DOHH2 (cell line): ENCODE measurements around the gene CRISP2.

Experiments
- H3F3A ChIP-seq: fragments of 200-600 bp; sonication (generic), shearing (Covaris generic); 2 replicates; pipeline ENCODE4 v1.6.0; 2016; ENCODE audit warnings: antibody characterized with exemption, mild to moderate bottlenecking; ENCODE audit not compliant: control insufficient read depth, insufficient read depth
- H3K27ac ChIP-seq: fragments of 200-600 bp; sonication (generic); 2 replicates; pipeline ENCODE4 v1.5.1; 2014; ENCODE audit warnings: low read depth, mild to moderate bottlenecking, low read length, moderate library complexity
- H3K27me3 ChIP-seq: fragments of 200-600 bp; sonication (generic); 2 replicates; pipeline ENCODE4 v1.6.1; 2014; ENCODE audit warnings: mild to moderate bottlenecking, low read length, mixed read lengths; ENCODE audit not compliant: control insufficient read depth
- H3K36me3 ChIP-seq: fragments of 200-600 bp; sonication (generic); 2 replicates; pipeline ENCODE4 v1.6.1; 2014; ENCODE audit warnings: mild to moderate bottlenecking, low read length, moderate library complexity, mixed read lengths; ENCODE audit not compliant: control insufficient read depth
- H3K4me1 ChIP-seq: fragments of 200-600 bp; sonication (generic); 2 replicates; pipeline ENCODE4 v1.6.1; 2014; ENCODE audit warnings: mild to moderate bottlenecking, low read length, mixed read lengths; ENCODE audit not compliant: control insufficient read depth
- H3K4me2 ChIP-seq: fragments of 200-600 bp; sonication (generic); 2 replicates; pipeline ENCODE4 v1.6.0; 2014; ENCODE audit warnings: mild to moderate bottlenecking, low read length, moderate library complexity
- H3K4me3 ChIP-seq: fragments of 200-600 bp; sonication (generic); 2 replicates; pipeline ENCODE4 v1.5.1; 2014; ENCODE audit warnings: mild to moderate bottlenecking, low read length, mixed read lengths
- H3K79me2 ChIP-seq: fragments of 200-600 bp; sonication (generic); 2 replicates; pipeline ENCODE4 v1.6.1; 2014; ENCODE audit warnings: mild to moderate bottlenecking, low read length, mixed read lengths; ENCODE audit not compliant: control insufficient read depth
- H3K9me2 ChIP-seq: fragments of 200-600 bp; sonication (generic); replicated peaks from 2 replicates; pipeline ENCODE4 v1.6.1; 2014; ENCODE audit warnings: mild to moderate bottlenecking, low read length, mixed read lengths; ENCODE audit not compliant: control insufficient read depth
- H3K9me3 ChIP-seq: fragments of 200-600 bp; sonication (generic); 2 replicates; pipeline ENCODE4 v1.6.1; 2014; ENCODE audit warnings: antibody characterized with exemption, low read length, mixed read lengths; ENCODE audit not compliant: control insufficient read depth, insufficient read depth
- H4K20me1 ChIP-seq: fragments of 200-600 bp; sonication (generic); 2 replicates; pipeline ENCODE4 v1.6.0; 2014; ENCODE audit warnings: low read depth, mild to moderate bottlenecking, antibody characterized with exemption, low read length, moderate library complexity; ENCODE audit not compliant: control insufficient read depth, insufficient read depth
- EZH2phosphoT487 ChIP-seq: fragments of 200-600 bp; sonication (generic); IDR thresholded peaks from 2 replicates; pipeline ENCODE4 v1.6.1; 2017; ENCODE audit warnings: borderline replicate concordance, mild to moderate bottlenecking, antibody characterized with exemption, low read length, moderate library complexity, mixed read lengths
- TF ChIP-seq, protein P1 (sequence below): fragments of 200-600 bp; sonication (generic); IDR thresholded peaks from one replicate; pipeline ENCODE4 v1.5.1; 2014; ENCODE audit warnings: antibody characterized with exemption, mild to moderate bottlenecking, low read depth, low read length; ENCODE audit not compliant: poor library complexity, severe bottlenecking

CRISP2 gene

DNA sequence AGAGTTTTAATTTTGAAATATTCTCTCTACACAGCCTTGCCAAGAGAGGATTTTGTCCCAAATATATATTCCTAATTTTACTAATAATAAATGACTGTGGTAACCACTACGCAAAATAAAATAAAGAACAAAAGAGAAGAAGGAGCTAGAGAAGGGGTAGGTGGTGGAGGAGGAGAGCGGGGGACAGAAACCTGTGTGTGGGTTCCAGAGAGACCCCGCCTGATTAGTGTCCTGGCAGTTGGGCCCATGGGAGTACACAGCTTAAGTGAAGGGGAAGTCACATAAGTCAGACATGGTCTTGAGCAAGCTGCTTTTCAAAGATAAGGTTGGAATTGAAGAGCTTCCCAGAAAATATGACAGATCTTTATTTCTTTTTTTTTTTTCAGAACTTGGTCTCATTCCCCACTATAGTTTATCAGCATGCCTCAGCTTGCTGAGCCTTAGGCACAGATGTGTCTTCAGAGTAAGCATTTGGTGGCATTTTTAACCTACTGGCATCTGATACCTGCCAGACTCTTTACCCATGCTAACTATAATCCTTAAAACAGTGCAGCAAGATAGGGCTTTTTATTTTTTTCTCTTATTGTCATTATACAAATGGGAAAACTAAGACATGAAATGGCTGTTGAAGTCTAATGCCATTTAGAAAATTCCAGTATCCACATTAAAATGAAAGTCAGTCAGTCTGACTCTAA is 67.1 kb downstream of the CRISP2 start:
- no peak overlapping the region for H3K4me3 ChIP-seq
- H3K9me2 ChIP-seq = no peaks in the 10 kb centered on the region
- H3K9me3 ChIP-seq = no peaks in the 10 kb centered on the region
- no peaks in the 10 kb centered on the region for H3K4me1 ChIP-seq
- no peaks in the 10 kb centered on the region for H3K36me3 ChIP-seq
- H3K27me3 ChIP-seq = no peaks in the 10 kb centered on the region
- no peaks in the 10 kb centered on the region for H4K20me1 ChIP-seq
- no peak overlapping the region for H3K4me2 ChIP-seq
- no peaks in the 10 kb centered on the region for H3K79me2 ChIP-seq
- H3F3A ChIP-seq = no peaks in the 10 kb centered on the region
- TF ChIP-seq, protein P1, sequence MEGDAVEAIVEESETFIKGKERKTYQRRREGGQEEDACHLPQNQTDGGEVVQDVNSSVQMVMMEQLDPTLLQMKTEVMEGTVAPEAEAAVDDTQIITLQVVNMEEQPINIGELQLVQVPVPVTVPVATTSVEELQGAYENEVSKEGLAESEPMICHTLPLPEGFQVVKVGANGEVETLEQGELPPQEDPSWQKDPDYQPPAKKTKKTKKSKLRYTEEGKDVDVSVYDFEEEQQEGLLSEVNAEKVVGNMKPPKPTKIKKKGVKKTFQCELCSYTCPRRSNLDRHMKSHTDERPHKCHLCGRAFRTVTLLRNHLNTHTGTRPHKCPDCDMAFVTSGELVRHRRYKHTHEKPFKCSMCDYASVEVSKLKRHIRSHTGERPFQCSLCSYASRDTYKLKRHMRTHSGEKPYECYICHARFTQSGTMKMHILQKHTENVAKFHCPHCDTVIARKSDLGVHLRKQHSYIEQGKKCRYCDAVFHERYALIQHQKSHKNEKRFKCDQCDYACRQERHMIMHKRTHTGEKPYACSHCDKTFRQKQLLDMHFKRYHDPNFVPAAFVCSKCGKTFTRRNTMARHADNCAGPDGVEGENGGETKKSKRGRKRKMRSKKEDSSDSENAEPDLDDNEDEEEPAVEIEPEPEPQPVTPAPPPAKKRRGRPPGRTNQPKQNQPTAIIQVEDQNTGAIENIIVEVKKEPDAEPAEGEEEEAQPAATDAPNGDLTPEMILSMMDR = no peak
- no peak for TF ChIP-seq EZH2phosphoT487
- H3K27ac ChIP-seq = no peak overlapping the region

DNA sequence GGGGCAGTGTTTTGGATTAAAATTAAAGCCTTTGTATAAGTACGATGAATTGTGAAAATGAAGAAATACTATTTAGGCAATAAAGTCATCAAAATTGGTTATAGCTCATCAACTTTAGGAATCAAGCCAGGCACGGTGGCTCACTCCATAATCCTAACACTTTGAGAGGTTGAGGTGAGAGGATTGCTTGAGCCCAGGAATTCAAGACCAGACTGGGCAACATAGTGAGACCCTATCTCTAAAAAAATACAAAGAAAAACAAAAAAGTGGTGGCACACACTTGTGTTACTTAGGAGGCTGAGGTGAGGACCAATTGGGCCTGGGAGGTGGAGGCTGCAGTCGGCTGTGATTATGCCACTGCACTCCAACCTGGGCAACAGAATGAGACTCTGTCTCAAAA is 68.2 kb downstream of the CRISP2 start:
- H3K36me3 ChIP-seq = no peaks in the 10 kb centered on the region
- no peaks in the 10 kb centered on the region for H3K79me2 ChIP-seq
- H3F3A ChIP-seq = no peaks in the 10 kb centered on the region
- no peak overlapping the region for H3K27ac ChIP-seq
- no peak overlapping the region for H3K4me2 ChIP-seq
- no peaks in the 10 kb centered on the region for H3K9me2 ChIP-seq
- no peaks in the 10 kb centered on the region for H3K27me3 ChIP-seq
- no peaks in the 10 kb centered on the region for H3K9me3 ChIP-seq
- no peaks in the 10 kb centered on the region for H4K20me1 ChIP-seq
- H3K4me3 ChIP-seq = no peak overlapping the region
- no peaks in the 10 kb centered on the region for H3K4me1 ChIP-seq
- TF ChIP-seq, protein P1 = no peak
- no peak for TF ChIP-seq EZH2phosphoT487
